Lung microvascular endothelial cell (primary cell): ENCODE results near the gene SPEM1. TPM values are rescaled to one million over a fixed set of nuclear protein-coding genes. Genes with fewer than 3 reads are reported as not detected.

ENCODE experiments used
- DNase-seq, 2 donors: peaks; one replicate each; pipeline versions ENCODE4 v3.0.0 to v3.0.0-alpha.2; 2010; ENCODE audit warnings: low read depth in 2 of 2
- total RNA-seq: library from RNA; depleted of rRNA; stranded (reverse); fragments of >200 nt; gene quantifications from 2 replicates; pipeline ENCODE4 v1.2.1, GENCODE V29; 2014

SPEM1 gene
- total RNA-seq, 1 donor from 2014 or later = not detected

DNA sequence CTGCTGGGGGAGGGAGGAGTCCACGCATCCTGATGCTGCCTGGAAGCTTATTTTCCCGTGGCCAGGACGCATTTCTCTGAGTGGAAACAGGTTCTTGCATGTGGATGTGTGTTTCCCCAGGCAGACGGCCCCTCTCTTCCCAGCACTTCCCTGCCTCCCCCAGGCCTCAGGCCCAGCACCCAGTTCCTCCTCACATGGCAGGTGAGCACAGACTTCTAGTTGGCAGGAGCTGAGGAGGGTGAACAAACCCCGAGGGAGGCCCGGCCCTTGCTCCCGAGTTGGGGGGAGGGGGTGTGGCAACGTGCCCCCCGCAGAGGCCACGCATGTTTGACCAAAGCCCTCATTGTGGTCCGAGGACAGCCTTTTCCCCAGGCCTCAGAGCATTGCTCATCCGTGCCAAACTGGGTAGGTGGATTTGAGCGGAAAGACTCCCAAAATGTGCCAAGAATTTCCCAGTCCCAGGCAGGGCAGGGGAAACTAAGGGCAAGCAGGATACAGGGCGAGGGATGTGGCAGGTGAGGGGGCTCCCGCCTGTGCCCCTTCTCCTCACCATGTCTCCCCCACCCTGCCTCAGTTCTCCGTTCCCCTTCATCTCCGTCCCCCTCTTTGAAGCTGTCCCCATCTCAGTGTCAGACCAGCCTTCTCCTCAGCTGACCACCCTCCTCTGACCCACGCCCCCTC, 1.5 kb upstream of the SPEM1 start:
- no peak for DNase-seq

DNA sequence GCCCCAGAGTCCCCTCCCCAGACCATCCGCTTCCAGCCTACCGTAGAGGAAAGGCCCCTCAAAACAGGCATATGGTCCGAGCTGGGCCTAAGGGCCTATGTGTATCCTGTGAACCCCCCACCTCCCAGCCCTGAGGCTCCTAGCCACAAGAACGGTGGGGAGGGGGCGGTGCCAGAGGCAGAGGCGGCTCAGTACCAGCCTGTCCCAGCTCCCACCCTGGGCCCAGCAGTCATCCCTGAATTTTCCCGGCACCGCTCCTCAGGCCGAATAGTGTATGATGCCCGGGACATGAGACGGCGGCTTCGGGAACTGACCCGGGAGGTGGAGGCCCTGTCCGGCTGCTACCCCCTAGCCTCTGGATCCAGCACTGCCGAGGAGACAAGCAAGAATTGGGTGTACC, 1.1 kb downstream of the SPEM1 start:
- DNase-seq = no peak

DNA sequence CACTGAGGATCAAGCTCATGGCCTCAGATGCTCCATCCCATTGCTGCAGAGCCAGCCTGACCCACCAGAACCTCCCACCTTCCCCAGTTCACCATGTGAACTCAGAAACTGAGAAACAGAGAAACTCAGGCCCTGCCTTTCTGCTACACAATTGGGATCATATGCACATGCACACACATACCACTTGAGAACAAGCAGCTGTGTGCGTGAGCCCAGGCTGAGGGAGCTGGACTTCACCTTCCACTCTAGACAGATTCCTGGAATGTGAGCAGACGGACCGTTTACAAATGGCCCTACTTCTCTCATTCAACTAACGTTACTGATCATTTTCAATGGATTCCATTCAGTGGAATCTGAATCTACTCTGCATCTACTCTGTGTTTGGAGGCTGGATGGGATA, 3.6 kb downstream of the SPEM1 start:
- no peak for DNase-seq

DNA sequence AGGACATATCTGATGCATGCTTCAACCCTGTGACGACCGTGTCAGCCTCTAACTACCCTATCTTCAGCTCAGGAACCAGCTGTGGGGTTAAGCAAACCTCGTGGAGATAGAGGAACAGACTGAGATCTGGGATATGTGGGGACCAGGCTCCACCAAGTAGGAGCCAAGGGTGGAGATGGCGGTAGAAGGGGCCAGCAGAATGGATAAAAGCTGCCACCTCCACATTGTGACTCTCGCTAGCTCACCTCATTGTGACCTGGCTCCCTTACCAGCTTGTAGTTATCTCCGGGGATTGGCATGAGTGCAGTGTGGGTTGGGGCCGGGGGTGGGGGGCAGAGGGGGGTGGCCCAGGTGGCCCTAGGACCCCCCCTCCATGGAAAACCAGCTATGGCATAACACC, 5.2 kb downstream of the SPEM1 start, which contains the start of gene SPEM2:
Gene SPEM2 (plus strand): TSS at position 301 of the 400 bp plus-strand sequence. CDS start 73 bp downstream, at position 374.
- DNase-seq = no peak

DNA sequence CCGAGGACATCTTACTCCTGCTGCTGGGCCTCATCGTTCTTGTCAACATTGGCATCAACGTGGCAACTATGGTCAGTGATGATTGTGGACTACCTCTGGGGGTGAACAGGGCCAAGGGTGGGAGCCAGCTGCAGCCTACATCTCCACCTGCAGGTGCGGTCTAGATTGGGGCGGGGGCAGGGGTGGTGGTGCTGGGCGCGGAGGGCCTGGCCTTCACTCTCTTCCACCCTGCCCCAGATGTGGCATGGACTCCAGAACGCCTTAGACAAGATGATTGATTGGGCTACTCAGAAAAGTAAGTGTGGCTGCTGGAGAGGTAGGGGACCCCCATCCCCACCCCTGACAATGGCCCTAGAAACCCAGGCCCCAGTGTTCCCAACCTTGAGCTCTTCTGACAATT, 5.6 kb downstream of the SPEM1 start:
- no peak for DNase-seq

DNA sequence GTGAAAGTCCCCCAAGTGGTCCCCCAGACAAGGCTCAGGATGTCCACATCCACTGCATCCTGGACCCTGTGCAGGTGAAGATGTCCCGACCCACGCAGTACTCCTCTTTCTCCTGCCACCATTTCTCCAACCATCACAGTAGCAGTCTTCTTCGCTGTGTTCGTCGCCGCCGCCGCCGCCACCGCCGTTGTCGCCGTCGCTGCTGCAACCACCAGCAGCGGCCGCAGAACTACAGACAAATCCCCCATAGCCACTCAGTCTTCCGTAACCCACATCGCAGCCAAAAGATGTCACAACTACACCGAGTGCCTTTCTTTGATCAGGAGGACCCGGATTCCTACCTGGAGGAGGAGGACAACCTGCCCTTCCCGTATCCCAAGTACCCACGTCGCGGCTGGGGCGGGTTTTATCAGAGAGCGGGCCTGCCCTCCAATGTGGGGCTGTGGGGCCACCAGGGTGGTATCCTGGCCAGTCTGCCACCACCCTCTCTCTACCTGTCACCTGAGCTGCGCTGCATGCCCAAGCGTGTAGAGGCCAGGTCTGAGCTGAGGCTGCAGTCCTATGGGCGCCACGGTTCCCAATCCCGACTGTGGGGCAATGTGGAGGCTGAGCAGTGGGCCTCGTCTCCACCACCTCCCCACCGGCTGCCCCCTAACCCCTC, 6.2 kb downstream of the SPEM1 start:
- DNase-seq = no peak

DNA sequence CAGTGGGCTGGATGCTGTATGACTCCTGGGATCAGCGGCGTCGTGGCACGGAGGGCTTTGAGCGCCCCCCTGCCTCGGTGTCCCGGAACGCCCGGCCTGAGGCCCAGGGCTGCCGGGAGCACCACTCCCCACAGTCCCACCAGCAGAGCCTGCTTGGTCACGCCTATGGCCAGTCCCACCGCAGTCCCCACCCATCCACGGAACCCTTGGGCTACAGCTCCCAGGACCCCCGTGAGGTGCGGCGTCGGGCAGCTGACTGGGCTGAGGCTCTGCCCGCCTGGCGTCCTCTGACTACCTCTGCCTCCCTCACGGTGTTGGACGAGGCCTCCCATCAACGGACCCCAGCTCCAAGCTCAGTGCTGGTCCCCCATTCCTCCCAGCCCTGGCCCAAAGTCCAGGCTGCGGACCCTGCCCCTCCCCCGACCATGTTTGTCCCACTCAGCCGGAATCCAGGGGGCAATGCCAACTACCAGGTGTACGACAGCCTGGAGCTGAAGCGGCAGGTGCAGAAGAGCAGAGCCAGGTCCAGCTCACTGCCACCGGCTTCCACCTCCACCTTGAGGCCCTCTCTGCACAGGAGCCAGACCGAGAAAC, 6.9 kb downstream of the SPEM1 start:
- DNase-seq = no peak

DNA sequence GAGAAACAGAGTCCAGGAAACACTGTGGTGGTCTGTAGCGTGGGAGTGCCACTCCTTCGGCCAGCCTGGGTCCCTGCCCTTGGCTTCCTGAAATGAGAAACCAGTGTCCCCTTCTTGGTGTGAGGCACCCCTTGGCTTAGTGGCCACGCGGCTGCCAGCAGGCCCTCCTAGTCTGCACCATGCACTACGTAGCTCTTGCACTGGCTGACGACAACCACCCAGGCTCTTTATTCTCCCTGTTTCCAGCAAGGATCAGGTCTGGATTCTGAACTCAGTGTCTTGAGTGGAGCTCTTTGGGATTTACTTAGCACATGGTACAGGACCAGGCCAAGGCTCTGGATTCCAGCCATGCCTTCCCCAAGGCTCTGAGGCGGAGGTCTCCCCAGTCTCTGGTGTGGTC, 7.4 kb downstream of the SPEM1 start:
- DNase-seq = no peak

DNA sequence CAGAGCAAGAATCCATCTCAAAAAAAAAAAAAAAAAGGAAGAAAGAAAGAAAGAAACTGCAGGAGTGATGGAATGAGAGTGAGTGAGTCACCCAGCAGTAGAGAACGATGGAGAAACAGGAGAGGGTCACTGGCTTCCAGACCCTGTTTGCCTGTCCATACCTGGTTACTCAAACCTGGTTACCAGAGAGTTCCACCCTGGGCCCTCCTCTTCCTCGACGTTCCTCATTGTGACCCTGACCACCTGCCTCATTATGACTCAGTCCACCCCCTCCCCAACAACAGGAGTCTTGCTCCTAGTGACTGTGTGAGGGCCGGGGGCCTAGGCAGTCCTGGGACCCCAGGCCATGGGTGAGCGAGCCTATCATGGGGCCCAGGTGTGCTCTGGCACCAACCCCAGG, 8.4 kb downstream of the SPEM1 start, which contains the start of gene SPEM3:
Gene SPEM3 (plus strand): TSS at position 301 of the 400 bp plus-strand sequence. CDS start 46 bp downstream, at position 347.
- DNase-seq = no peak

DNA sequence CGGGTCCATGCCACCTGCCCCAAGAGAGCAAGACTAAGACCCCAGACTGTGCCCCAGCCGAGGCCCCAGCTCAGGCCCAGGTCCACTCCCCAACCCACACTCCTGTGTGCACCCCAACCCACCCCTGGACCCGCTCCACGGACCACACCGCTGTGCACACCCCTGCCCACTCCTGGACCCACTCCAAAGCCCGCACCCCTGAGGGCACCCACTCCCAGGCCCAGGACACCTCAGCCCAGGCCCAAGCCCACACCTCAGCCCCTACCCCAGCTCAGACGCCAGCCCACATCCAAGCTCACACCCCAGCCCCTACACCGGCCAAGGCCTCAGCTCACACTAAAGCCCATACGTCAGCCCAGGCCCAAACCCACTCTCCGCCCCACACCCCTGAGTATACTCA, 9.6 kb downstream of the SPEM1 start:
- no peak for DNase-seq

DNA sequence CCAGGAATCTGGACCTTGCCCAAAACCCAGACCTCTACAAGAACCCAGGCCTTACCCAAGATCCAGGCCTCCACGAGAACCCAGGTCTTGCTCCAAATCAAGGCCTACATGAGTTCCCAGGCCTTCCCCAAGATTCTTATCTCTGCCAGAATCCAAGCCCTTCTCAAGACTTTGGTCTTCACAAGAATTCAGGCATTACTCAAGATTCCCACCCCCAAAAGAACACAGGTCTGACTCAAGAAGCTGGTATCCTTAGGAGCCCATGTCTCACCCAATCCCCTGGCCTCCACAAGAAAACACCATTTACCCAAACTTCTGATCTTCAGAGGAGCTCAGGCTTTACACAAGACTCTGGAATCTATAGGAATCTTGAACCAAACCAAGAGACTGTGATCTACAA, 11.1 kb downstream of the SPEM1 start:
- DNase-seq = no peak

DNA sequence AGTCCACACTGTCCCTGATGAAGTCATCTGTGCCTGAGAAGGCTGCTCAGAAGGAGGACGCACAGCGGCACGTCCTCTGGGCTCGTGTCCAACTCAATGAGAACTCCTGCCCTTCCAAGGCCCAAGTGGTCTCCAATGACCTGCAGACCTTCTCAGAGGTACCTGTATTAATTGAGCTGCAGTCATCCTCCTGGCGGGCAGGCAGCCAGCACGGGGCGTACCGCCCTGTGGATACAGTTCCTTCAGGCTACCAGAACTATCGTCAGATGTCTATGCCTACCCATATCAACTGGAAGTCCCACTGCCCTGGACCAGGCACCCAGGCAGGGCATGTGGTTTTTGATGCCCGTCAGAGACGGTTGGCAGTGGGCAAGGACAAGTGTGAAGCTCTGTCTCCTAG, 12.2 kb downstream of the SPEM1 start:
- no peak for DNase-seq

DNA sequence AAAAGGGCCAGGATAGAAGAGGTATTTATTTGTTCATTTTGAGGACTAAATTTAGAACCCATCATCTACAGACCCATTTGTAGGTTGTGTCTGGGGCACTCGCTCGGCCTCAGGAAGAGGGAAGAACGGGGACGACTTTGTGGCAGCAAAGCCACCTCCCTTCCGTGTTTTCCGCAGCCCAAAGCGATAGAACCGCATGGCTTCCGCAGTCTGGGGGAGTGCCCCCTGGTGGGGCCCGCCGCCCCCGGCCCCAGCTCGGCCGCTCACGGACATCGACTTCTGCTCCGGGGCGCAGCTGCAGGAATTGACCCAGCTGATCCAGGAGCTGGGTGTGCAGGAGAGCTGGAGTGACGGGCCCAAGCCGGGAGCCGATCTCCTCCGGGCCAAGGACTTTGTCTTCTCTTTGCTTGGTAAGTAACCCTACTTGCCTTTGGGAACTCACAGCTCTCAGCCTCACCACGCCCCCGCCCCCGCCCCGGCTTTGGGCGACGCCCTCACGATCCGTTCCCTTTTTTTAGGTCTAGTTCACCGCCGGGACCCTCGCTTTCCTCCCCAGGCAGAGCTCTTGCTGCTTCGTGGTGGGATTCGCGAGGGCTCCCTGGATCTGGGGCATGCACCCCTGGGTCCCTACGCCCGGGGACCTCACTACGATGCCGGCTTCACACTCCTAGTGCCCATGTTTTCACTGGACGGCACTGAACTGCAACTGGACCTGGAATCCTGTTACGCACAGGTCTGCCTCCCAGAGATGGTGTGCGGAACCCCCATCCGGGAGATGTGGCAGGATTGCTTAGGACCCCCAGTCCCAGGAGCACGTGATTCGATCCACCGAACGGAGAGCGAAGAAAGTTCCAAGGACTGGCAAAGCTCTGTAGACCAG, 15.8 kb downstream of the SPEM1 start:
- DNase-seq = peak; percentile 29 to 53

DNA sequence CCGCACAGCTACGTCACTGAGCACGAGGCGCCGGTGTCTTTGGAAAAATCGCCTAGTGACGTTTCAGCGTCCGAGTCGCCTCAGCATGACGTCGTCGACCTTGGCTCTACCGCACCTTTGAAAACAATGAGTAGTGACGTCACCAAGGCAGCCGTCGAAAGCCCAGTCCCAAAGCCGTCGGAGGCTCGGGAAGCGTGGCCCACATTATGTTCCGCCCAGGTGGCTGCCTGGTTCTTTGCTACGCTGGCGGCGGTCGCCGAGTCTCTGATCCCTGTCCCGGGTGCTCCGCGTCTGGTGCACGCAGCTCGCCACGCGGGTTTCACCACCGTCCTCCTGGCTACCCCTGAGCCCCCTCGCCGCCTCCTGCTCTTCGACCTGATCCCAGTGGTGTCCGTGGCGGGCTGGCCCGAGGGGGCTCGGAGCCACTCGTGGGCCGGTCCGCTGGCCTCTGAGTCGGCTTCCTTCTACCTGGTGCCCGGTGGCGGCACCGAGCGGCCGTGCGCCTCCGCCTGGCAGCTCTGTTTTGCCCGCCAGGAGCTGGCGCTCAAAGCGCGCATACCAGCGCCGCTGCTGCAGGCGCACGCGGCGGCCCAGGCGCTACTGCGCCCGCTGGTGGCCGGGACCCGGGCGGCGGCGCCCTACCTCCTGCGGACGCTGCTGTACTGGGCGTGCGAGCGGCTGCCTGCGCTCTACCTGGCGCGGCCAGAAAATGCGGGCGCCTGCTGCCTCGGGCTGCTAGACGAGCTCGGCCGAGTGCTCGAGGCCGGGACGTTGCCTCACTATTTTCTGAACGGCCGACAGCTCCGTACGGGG, 16.6 kb downstream of the SPEM1 start:
- DNase-seq = peak; percentile 86 to 93

DNA sequence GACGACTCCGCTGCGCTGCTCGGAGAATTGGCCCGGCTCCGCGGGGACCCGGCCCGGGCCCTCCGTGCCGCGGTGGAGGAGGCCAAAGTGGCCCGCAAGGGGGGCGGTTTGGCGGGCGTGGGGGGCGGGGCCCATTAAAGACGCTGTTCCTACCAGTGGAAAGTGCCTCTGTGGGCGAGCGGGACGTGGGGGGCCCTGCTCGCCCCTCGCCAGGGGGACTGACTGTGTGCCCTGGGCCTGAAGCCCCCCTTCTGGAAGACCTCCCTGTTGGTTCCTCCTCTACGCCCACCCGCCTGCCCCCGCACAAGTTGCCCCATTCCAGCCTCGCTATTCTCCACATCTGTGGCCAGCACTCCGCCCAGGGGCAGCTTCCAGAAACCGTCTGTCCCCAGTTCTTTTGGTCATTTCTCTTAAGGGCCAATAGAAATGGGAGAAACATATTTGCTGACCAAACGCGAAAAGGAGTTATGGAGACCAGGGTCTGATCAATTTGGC, 17.3 kb downstream of the SPEM1 start:
- DNase-seq = no peak

DNA sequence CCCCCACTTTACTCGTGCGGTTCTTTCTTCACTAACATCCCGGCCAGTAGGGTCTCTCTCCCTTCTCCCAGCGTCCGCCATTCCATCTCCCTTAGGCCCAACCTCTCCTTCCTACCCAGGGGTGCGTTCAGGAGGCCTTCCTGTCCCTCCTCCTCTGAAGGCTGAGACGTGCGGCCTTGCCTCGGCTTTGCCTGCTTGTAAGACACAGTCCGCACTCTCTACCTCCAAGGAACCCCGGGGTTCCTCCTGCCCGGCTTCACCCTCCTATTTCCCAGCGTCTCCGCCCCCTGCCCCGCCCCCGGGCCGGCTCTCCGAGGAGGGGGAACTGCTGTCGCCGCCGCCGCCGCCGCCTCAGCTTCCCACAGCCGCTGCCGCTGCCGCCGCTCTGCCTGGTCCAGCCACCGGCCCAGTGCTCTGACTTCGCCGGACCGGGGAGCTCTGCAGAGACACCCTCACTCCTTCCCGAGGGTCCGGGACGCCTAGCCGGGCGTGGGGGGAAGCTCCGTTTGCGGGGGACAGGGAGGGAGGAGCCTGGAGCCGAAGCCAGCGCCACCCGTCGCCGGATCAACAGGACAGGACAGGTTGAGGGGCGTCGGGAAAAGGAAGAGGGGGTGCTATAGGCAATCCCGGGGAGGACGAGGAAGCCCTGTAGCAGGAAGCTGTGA, 18.0 kb downstream of the SPEM1 start:
- DNase-seq = no peak

DNA sequence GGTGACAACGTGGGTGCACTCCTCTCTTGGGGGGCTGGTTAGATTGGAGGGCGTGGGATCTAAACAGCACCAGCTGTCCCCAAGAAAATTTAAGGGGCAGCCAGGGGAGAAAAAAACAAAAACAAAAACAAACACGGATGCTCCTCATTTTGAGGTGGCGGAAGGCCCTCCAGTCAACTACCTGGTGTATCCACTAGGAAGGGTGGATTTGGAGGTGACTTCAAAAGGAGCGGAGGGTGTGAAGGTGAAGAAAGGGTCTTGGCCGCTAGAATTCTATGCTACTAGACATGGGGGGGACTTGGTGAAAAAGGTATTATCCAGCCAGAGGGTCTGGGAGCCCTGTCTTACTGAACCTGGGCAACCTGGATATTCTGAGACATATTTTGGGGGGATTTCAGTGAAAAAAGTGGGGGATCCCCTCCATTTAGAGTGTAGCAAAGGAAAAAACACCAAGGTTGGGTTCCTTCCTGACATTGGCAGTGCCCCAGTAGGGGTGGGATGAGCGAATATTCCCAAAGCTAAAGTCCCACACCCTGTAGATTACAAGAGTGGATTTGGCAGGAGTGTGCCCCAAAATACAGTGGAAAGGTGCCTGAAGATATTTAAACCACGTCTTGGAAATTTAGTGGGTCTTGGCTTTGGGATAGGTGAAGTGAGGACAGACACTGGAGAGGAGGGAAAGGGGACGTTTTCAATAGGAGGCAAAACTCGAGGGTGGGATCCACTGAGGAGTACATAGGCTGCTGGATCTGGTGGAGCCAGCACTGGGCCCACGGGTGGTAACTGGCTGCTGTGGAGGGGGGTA, 18.7 kb downstream of the SPEM1 start:
- no peak for DNase-seq

DNA sequence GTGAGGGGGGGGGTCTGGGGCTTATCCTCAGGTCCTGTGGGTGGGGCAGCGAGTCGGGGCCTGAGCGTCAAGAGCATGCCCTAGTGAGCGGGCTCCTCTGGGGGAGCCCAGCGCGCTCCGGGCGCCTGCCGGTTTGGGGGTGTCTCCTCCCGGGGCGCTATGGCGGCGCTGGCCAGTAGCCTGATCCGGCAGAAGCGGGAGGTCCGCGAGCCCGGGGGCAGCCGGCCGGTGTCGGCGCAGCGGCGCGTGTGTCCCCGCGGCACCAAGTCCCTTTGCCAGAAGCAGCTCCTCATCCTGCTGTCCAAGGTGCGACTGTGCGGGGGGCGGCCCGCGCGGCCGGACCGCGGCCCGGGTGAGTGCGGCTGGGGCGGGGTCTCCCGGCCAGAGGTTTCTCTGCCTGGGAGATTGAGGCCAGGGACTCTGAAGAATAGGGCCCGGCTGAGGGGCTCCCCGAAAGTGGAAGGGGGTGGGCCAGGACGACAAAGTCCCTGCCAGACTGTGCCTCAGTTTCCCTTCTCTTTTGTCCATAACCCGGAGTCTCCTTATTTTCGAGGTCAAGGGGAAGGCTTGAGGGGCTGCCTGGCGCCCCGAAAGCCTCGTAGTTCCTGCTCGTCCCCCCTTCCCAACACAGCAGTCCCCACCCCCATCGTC, 19.5 kb downstream of the SPEM1 start, which contains the start of gene FGF11:
Gene FGF11 (plus strand): TSS at position 51 of the 651 bp plus-strand sequence. CDS start 109 bp downstream, at position 160.
- DNase-seq = no peak
